GM13976 (cell line): Measurements from ENCODE around the gene THBS2.

Source experiments
- DNase-seq: peaks from one replicate; pipeline ENCODE4 v3.0.0; 2012; ENCODE audit warnings: low spot score
- in situ Hi-C: fragments of 300-500 bp; cut with MboI; formaldehyde crosslinking; loops from one replicate; pipeline ENCODE4 v1.12.0; 2022; ENCODE audit warnings: low sequenced_read_pairs, mixed read lengths, inconsistent platforms; ENCODE audit not compliant: unreplicated experiment
- TF ChIP-seq, protein P1 (sequence below): IDR thresholded peaks from 2 replicates; pipeline ENCODE4 v1.5.1; 2012; ENCODE audit warnings: borderline replicate concordance, mild to moderate bottlenecking; ENCODE audit not compliant: insufficient read depth; ENCODE audit errors: extremely low read depth, missing control alignments, control extremely low read depth

Gene THBS2

GRCh38 chr6:169230322-169230665 lies 23.4 kb downstream of the THBS2 start:
- no peak for DNase-seq
- in situ Hi-C loops, result no loop called here
- TF ChIP-seq, protein P1, sequence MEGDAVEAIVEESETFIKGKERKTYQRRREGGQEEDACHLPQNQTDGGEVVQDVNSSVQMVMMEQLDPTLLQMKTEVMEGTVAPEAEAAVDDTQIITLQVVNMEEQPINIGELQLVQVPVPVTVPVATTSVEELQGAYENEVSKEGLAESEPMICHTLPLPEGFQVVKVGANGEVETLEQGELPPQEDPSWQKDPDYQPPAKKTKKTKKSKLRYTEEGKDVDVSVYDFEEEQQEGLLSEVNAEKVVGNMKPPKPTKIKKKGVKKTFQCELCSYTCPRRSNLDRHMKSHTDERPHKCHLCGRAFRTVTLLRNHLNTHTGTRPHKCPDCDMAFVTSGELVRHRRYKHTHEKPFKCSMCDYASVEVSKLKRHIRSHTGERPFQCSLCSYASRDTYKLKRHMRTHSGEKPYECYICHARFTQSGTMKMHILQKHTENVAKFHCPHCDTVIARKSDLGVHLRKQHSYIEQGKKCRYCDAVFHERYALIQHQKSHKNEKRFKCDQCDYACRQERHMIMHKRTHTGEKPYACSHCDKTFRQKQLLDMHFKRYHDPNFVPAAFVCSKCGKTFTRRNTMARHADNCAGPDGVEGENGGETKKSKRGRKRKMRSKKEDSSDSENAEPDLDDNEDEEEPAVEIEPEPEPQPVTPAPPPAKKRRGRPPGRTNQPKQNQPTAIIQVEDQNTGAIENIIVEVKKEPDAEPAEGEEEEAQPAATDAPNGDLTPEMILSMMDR, result no peak

DNA sequence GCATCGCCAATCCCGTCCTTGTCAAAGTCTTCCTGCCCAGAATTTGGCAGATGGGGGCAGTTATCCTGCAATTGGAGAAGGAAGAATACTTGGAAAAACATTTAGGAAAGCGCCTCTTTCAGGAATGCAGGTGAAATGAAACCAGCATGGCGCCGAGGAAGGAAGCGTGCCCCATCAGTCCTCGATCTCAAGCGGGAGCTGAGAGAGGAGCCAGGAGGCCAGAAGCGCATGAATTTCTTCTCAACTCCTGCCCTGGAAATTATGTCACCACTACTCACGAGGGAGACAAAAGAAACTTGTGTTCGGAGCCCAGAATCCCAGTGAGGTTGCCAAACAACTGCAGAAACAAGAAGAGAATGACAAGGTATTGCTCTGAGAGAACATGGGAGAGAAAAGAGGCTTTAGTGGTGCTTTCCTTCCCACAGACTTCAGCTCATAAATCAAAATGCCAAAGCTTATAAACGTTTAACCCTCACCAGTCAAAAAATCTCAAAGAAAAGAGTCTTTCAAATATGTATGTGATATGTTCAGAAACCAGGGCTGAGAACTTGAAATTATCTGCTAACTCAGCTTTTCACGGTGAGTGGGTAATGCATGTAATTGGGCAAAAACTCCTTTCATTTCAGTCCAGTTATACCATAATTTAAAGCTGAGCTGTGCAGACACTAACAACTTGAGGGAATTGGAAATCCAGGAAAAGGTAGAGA lies 23.9 kb downstream of the THBS2 start:
- TF ChIP-seq, protein P1, result no peak
- no peak for DNase-seq
- in situ Hi-C loops, result no loop called here

GRCh38 chr6:169227116-169227515 lies 26.5 kb downstream of the THBS2 start:
- TF ChIP-seq, protein P1, result no peak
- in situ Hi-C loops, result no loop called here
- no peak for DNase-seq

DNA sequence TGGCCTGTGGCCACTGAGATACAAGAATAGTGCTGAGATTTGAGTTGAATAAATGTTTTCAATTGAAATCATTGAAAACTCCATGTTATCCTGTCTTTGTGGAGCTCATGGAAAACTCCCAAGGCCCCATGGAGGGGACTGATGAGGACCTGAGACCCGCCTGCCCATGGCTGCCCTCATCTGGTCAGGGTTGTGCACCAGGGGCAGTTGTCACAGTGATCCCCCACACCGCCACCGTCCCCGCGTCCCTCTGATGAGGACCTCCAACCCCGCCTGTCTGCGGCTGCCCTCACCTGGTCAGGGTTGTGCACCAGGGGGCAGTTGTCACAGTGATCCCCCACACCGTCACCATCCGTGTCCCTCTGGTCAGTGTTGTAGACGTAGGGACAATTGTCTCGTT lies 27.8 kb downstream of the THBS2 start:
- no peak for DNase-seq
- in situ Hi-C loops, result no loop called here
- TF ChIP-seq, protein P1, result no peak

DNA sequence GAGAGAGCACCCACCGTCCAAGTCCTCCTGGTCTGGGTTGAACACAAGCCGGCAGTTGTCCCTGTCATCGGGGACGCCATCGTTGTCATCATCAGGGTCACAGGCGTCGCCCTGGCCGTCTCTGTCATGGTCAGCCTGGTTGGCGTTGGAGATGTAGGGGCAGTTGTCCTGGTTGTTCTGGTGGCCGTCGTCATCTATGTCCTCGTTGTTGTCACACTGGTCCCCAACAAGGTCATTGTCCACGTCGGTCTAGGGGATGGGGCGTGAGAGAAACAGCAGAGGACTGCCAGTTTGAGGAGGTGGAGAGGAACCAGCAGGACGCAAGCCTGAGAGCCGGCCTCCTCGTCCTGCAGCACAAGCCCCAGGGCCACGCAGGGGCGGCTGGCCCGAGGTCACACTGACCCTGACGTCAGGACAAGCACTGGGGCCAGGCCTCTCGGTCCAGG lies 28.5 kb downstream of the THBS2 start:
- no peak for DNase-seq
- in situ Hi-C loops, result no loop called here
- TF ChIP-seq, protein P1, result no peak

GRCh38 chr6:169224716-169225115 lies 28.9 kb downstream of the THBS2 start:
- in situ Hi-C loops, result no loop called here
- no peak for DNase-seq
- TF ChIP-seq, protein P1, result no peak

DNA sequence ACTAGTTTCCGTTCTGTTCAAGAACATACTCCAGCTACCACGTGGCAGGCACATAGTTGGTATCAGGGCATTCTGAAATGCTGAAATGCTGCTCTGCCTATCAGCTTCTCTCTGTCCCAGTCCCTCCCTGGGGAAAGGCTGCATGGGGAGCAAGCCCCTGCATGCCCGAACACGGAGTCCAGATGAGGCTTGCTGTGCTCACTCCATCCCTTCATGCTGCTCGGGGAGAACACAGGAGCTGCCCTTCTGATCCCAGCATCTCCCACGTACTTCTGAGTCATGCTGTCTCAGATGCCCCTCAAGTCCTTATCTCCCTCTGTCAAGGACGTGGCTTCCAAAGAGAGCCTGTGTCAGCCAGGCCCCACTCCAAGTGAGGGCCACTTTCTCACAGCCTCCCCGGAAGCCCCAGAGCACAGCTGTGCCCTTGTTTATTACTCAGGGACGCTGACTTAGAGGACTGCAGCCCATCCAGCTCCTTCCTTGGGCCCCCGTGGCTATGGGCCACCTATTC lies 29.4 kb downstream of the THBS2 start:
- TF ChIP-seq, protein P1, result no peak
- in situ Hi-C loops, result no loop called here
- no peak for DNase-seq
